ENCODE results near the gene GAL3ST3.
A peak's percentile ranks its signal among the peaks of the same experiment; 100 is the strongest.

Gene GAL3ST3

GRCh38 chr11:66002648-66003225, 46.2 kb downstream of the GAL3ST3 start:
- POLR2A ChIA-PET (ENCODE audit: low non-redundant PET), result interaction anchor here (0.6 to 1.4 kb wide), 3 partner anchors 9 to 45 kb away, joined by 3 to 4 read pairs (median 3); partner anchors contain the start of gene CST6
- DNase-seq (ENCODE audit: low spot score), result peak; percentile 31
- CTCF ChIA-PET, result interaction anchor here (1.1 kb wide), 1 partner anchor 13 kb away, joined by 3 read pairs; no protein-coding TSS in a partner anchor
- peak overlapping the region; percentile 97 for H3K27ac ChIP-seq
- TF ChIP-seq CTCF (conservative IDR thresholded peaks at IDR 0.05; ENCODE audit: low read depth), result no peak

- CTCF ChIA-PET, result interaction anchor here (1.1 kb wide), 1 partner anchor 12 kb away, joined by 3 read pairs; no protein-coding TSS in a partner anchor
- peak within 1 kb of the TSS; percentile 97 for H3K27ac ChIP-seq
- TF ChIP-seq CTCF (conservative IDR thresholded peaks at IDR 0.05; ENCODE audit: low read depth), result no peak
- peak; percentile 89 for DNase-seq (ENCODE audit: low spot score)
- POLR2A ChIA-PET (ENCODE audit: low non-redundant PET), result interaction anchor here (0.6 to 1.4 kb wide), 3 partner anchors 10 to 46 kb away, joined by 3 to 4 read pairs (median 3); partner anchors contain the start of gene CST6
Observed at GRCh38 chr11:66001942-66002647, 46.9 kb downstream of the GAL3ST3 start, which contains the start of the genes BANF1 and EIF1AD. TSS of gene BANF1 (plus strand) at chr11:66002503. CDS start at chr11:66003251, 748 bp downstream. TSS of gene EIF1AD (minus strand) at chr11:66002157. CDS start at chr11:66000389, 1,768 bp downstream.

GRCh38 chr11:65997286-65997685, 51.7 kb downstream of the GAL3ST3 start:
- POLR2A ChIA-PET (ENCODE audit: low non-redundant PET), result no interaction called here
- DNase-seq (ENCODE audit: low spot score), result no peak
- CTCF ChIA-PET, result no interaction called here
- TF ChIP-seq CTCF (conservative IDR thresholded peaks at IDR 0.05; ENCODE audit: low read depth), result no peak
- no peak overlapping the region for H3K27ac ChIP-seq

GRCh38 chr11:65992056-65992455, 56.9 kb downstream of the GAL3ST3 start:
- no peak overlapping the region for H3K27ac ChIP-seq
- ChIA-PET POLR2A (ENCODE audit: low non-redundant PET) (no interaction called here), CTCF (interaction anchor here (0.6 to 1.2 kb wide), 4 partner anchors 59 to 296 kb away, joined by 3 read pairs; no protein-coding TSS in a partner anchor)
- DNase-seq (ENCODE audit: low spot score), result no peak
- TF ChIP-seq CTCF (conservative IDR thresholded peaks at IDR 0.05; ENCODE audit: low read depth), result no peak

Measured in RWPE1 (cell line).